Measurements from ENCODE around the gene CDH4.

GRCh38 chr20:61805365-61805764 is 553.3 kb downstream of the CDH4 start:
- TF ChIP-seq, protein P1, sequence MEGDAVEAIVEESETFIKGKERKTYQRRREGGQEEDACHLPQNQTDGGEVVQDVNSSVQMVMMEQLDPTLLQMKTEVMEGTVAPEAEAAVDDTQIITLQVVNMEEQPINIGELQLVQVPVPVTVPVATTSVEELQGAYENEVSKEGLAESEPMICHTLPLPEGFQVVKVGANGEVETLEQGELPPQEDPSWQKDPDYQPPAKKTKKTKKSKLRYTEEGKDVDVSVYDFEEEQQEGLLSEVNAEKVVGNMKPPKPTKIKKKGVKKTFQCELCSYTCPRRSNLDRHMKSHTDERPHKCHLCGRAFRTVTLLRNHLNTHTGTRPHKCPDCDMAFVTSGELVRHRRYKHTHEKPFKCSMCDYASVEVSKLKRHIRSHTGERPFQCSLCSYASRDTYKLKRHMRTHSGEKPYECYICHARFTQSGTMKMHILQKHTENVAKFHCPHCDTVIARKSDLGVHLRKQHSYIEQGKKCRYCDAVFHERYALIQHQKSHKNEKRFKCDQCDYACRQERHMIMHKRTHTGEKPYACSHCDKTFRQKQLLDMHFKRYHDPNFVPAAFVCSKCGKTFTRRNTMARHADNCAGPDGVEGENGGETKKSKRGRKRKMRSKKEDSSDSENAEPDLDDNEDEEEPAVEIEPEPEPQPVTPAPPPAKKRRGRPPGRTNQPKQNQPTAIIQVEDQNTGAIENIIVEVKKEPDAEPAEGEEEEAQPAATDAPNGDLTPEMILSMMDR (IDR thresholded peaks at IDR 0.05; ENCODE audit: insufficient read depth, low read length) = no peak
- TF ChIP-seq GABPA (IDR thresholded peaks at IDR 0.05; ENCODE audit: low read depth) = no peak
